IMR-90 (cell line): ENCODE data around the gene FGD3.

Experiments used
- CEBPB ChIP-seq: IDR thresholded peaks from 2 replicates; pipeline ENCODE4 v1.6.1; 2012; ENCODE audit warnings: low read depth, low read length, improper control_type of control experiment
- MXI1 ChIP-seq: IDR thresholded peaks from 2 replicates; pipeline ENCODE4 v1.6.1; 2012; ENCODE audit warnings: low read depth, mild to moderate bottlenecking, low read length, moderate library complexity, borderline replicate concordance
- POLR2A ChIP-seq: IDR thresholded peaks from 2 replicates; pipeline ENCODE4 v1.6.1; 2012; ENCODE audit warnings: mild to moderate bottlenecking, low read depth, low read length
- RAD21 ChIP-seq: IDR thresholded peaks from 2 replicates; pipeline ENCODE4 v1.6.1; 2012; ENCODE audit warnings: low read length, improper control_type of control experiment
- SMC3 ChIP-seq: fragments of 150-350 bp; IDR thresholded peaks from 2 replicates; pipeline ENCODE4 v1.6.1; 2016; ENCODE audit warnings: low read depth, mild to moderate bottlenecking, antibody characterized with exemption, low read length, moderate library complexity

DNA sequence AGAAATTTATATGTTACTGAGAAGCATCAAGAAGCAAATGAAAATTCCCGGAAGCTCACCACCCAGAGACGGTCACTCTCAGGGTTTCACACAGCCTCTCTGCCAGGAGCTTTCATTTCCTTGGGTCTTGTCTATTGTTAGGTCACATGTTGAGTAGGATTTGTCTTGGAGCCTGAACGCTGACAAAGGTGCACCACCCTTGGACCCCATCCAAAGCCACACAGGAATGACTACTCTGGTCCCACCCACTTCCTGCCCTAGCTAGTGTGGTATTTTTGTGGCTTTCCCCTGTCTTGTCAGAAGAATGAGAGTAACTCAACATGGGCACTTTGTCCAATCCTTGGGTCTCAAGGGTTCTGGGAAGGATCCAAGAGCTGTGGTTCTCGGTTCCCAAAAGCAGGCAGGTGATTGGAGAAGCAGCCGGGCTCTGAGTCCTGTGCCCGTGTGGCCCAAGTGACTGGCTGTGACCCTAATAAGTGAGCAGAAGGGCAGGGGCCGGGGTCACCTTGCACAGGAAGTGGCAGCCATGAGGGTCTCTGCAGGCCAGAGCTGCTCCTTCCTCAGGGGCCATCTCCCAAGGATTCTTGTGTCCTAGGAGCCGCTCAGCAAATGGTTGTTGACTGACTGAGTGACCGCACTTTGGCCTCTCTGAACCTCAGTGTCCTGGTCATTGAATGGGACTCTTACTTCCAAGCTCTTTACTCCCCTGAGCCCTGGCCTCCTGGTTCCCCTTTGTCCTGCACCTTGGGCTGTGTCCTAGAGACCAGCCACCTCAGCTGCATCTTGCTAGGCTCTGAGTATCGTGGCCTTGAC is 6.9 kb downstream of the FGD3 start:
- TF ChIP-seq SMC3 (no peak), MXI1 (no peak), CEBPB (no peak), POLR2A (no peak), RAD21 (no peak)
